Right lobe of liver (tissue), 6 donors: ENCODE results near the gene C16orf82. TPM values are rescaled to one million over a fixed set of nuclear protein-coding genes. Genes with fewer than 3 reads are reported as not detected.

Source experiments
- ATAC-seq, 4 donors: fragments of 200-7000 bp; cut with Tn5 transposase; one replicate each; pipeline ENCODE4 v1.9.1; 2020; ENCODE audit warnings: mild to moderate bottlenecking in 4 of 4, moderate library complexity in 4 of 4
- DNase-seq, 3 donors: peaks; one replicate each; pipeline ENCODE4 v3.0.0-alpha.2; 2020
- H3K27ac ChIP-seq, 3 donors: fragments of 200-600 bp; one replicate each; pipeline ENCODE4 v1.8.0; 2022
- H3K27me3 ChIP-seq, 2 donors: fragments of 200-600 bp; one replicate each; pipeline ENCODE4 v1.8.0; 2022
- H3K36me3 ChIP-seq, 4 donors: fragments of 200-600 bp; sonication (generic) in 1 of 4; one replicate each; pipeline versions ENCODE4 v1.5.1 to v1.8.0; 2017 to 2022; ENCODE audit warnings: control low read depth in 1 of 4
- H3K4me1 ChIP-seq, 4 donors: fragments of 200-600 bp; sonication (generic) in 1 of 4; one replicate each; pipeline versions ENCODE4 v1.5.1 to v1.8.0; 2017 to 2022; ENCODE audit warnings: control low read depth in 1 of 4
- H3K4me3 ChIP-seq, 3 donors: fragments of 200-600 bp; one replicate each; pipeline ENCODE4 v1.8.0; 2022
- H3K9me3 ChIP-seq, 4 donors: fragments of 200-600 bp; sonication (generic) in 1 of 4; one replicate each; pipeline versions ENCODE4 v1.5.1 to v1.8.0; 2017 to 2022; ENCODE audit warnings: control low read depth in 1 of 4
- POLR2A ChIP-seq: fragments of 450-650 bp; IDR thresholded peaks from one replicate; pipeline ENCODE4 v1.6.1; 2017; ENCODE audit warnings: antibody characterized with exemption, mild to moderate bottlenecking
- WGBS: methylation state at CpG from one replicate; pipeline ENCODE4 v1.1.6; 2018; ENCODE audit warnings: low coverage, low lambda C conversion rate; ENCODE audit not compliant: insufficient coverage; ENCODE audit errors: missing lambda C conversion rate; 5-methylcytosine and 5-hydroxymethylcytosine counted together
- intact Hi-C, 2 donors: fragments of 100-400 bp; cut with DNase I; formaldehyde crosslinking; loops; one replicate each; pipeline versions ENCODE4 v1.11.2 to v1.14.1; 2022
- total RNA-seq, 6 experiments: library from RNA; depleted of rRNA in 2 of 6; stranded (reverse); fragments of >200 nt in 2 of 6; fragmentation: NEBNext Ultra II Directional in 3 of 6; extraction: Animal tissue kit (Norgen Biotek cat#: 25700) in 3 of 6; gene quantifications; one replicate each; pipeline versions ENCODE4 v1.1.0 to v1.2.4, GENCODE V29; 2016 to 2023
- TF ChIP-seq, protein P1 (sequence below), 4 donors: fragments of 200-600 bp in 3 of 4; fragments of 450-650 bp in 1 of 4; IDR thresholded peaks; one replicate each; pipeline versions ENCODE4 v1.5.1 to v1.8.0; 2016 to 2022; ENCODE audit warnings: antibody characterized with exemption in 4 of 4, mild to moderate bottlenecking in 2 of 4
- donor health status: DM: no; HTN: yes; CAD: no.
- donor health status: DM: no; HTN: no; CAD: no.
- donor health status: DM: no; HTN: no; CAD: no.
- donor health status: DM: no; HTN: yes; CAD: no.
- donor health status: DM: no; HTN: yes; CAD: no.

The C16orf82 gene
- total RNA-seq, 6 experiments from 2014 or later = not detected

- Histone ChIP-seq H3K4me1 (peaks cover 0 to 3% (median 0%) of the 10 kb centered on the region in 4 donors), H3K9me3 (no peaks in the 10 kb centered on the region), H3K36me3 (no peaks in the 10 kb centered on the region), H3K27ac (no peak overlapping the region), H3K27me3 (no peaks in the 10 kb centered on the region), H3K4me3 (no peak overlapping the region)
- TF ChIP-seq, protein P1, sequence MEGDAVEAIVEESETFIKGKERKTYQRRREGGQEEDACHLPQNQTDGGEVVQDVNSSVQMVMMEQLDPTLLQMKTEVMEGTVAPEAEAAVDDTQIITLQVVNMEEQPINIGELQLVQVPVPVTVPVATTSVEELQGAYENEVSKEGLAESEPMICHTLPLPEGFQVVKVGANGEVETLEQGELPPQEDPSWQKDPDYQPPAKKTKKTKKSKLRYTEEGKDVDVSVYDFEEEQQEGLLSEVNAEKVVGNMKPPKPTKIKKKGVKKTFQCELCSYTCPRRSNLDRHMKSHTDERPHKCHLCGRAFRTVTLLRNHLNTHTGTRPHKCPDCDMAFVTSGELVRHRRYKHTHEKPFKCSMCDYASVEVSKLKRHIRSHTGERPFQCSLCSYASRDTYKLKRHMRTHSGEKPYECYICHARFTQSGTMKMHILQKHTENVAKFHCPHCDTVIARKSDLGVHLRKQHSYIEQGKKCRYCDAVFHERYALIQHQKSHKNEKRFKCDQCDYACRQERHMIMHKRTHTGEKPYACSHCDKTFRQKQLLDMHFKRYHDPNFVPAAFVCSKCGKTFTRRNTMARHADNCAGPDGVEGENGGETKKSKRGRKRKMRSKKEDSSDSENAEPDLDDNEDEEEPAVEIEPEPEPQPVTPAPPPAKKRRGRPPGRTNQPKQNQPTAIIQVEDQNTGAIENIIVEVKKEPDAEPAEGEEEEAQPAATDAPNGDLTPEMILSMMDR (IDR thresholded peaks at IDR 0.05) = no peak
- 80% methylated on average over 5 of the region's 6 CpGs for WGBS
- ATAC-seq (no peak), DNase-seq (no peak)
- intact Hi-C loops = no loop called here
Measured at GRCh38 chr16:27106305-27106704, 39.6 kb downstream of the C16orf82 start.

DNA sequence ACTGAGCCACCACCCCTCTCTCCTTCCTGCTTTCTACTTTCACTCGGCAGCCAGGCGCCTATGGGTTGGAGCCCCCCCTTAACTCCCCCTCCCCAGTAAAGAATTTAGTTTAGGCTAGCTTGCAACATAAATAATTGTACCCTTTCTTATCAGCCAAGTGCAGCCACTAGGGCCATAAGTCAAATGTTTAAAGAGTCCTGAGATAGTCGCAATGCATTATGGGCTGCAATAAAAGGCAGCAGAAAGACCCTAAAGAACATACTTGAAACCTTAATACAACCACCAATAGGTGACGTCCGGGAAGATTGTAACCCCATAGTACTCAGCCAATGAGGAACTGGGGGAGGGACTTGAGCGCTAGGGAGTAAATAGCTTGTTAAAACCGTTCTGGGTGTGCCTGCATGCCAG, 40.5 kb downstream of the C16orf82 start:
- Histone ChIP-seq H3K9me3 (no peaks in the 10 kb centered on the region), H3K4me1 (peaks cover 0 to 3% (median 0%) of the 10 kb centered on the region in 4 donors), H3K27ac (no peak overlapping the region), H3K36me3 (no peaks in the 10 kb centered on the region), H3K4me3 (no peak overlapping the region), H3K27me3 (no peaks in the 10 kb centered on the region)
- TF ChIP-seq POLR2A = no peak
- TF ChIP-seq, protein P1 (IDR thresholded peaks at IDR 0.05) = no peak
- WGBS = 31% methylated on average over 6 of the region's 7 CpGs
- no peak for ATAC-seq
- DNase-seq = no peak
- intact Hi-C loops = no loop called here

- ATAC-seq = no peak
- no peak for DNase-seq
- H3K36me3 ChIP-seq = no peaks in the 10 kb centered on the region
- TF ChIP-seq POLR2A = no peak
- TF ChIP-seq, protein P1 (IDR thresholded peaks at IDR 0.05) = no peak
- no peaks in the 10 kb centered on the region for H3K27me3 ChIP-seq
- H3K4me1 ChIP-seq = peaks cover 0 to 3% (median 0%) of the 10 kb centered on the region in 4 donors
- H3K27ac ChIP-seq = no peak overlapping the region
- intact Hi-C loops = no loop called here
- WGBS = 70% methylated on average over 8 of the region's 13 CpGs
- no peak overlapping the region for H3K4me3 ChIP-seq
- H3K9me3 ChIP-seq = no peaks in the 10 kb centered on the region
Measured at GRCh38 chr16:27108051-27108770, 41.5 kb downstream of the C16orf82 start.

- DNase-seq = no peak
- no peak overlapping the region for H3K4me3 ChIP-seq
- TF ChIP-seq, protein P1 (IDR thresholded peaks at IDR 0.05) = no peak
- no peak for TF ChIP-seq POLR2A
Measured at GRCh38 chr16:27108826-27109665, 42.3 kb downstream of the C16orf82 start.

More at GRCh38 chr16:27108826-27109665, 42.3 kb downstream of the C16orf82 start:
- Histone ChIP-seq H3K36me3 (no peaks in the 10 kb centered on the region), H3K4me1 (peaks cover 0 to 6% (median 0%) of the 10 kb centered on the region in 4 donors), H3K27ac (no peak overlapping the region), H3K27me3 (no peaks in the 10 kb centered on the region), H3K9me3 (no peaks in the 10 kb centered on the region)
- intact Hi-C loops = no loop called here
- 57% methylated on average over 15 of the region's 17 CpGs for WGBS
- ATAC-seq = no peak
